DND-41 (cell line): Measurements from ENCODE around the gene KLK12.

Experiments used
- ATAC-seq: fragments of 200-7000 bp; cut with Tn5 transposase; 3 replicates; pipeline ENCODE4 v1.9.1; 2021; ENCODE audit warnings: low read depth; ENCODE audit not compliant: insufficient read depth
- DNase-seq: peaks from one replicate; pipeline ENCODE4 v3.0.0-alpha.2; 2020
- H2AFZ ChIP-seq: 2 replicates; pipeline ENCODE4 v1.6.0; 2012; ENCODE audit warnings: low read depth, low read length
- H3K27ac ChIP-seq: 2 replicates; pipeline ENCODE4 v1.5.1; 2012; ENCODE audit warnings: low read length, inconsistent platforms
- H3K27me3 ChIP-seq: fragments of 200-600 bp; sonication (generic); 2 replicates; pipeline ENCODE4 v1.6.0; 2012; ENCODE audit warnings: low read length, mild to moderate bottlenecking, inconsistent platforms; ENCODE audit not compliant: insufficient read depth, poor library complexity
- H3K36me3 ChIP-seq: 2 replicates; pipeline ENCODE4 v1.5.1; 2012; ENCODE audit warnings: low read length, inconsistent platforms; ENCODE audit not compliant: insufficient read depth
- H3K4me1 ChIP-seq: 2 replicates; pipeline ENCODE4 v1.5.1; 2012; ENCODE audit warnings: mild to moderate bottlenecking, low read length; ENCODE audit not compliant: insufficient read depth
- H3K4me2 ChIP-seq: 2 replicates; pipeline ENCODE4 v1.6.0; 2012; ENCODE audit warnings: mild to moderate bottlenecking, moderate library complexity, low read length, inconsistent platforms; ENCODE audit not compliant: insufficient read depth
- H3K4me3 ChIP-seq, 2 experiments: fragments of 200-600 bp in 1 of 2; shearing (Covaris generic) in 1 of 2; 2 replicates each; pipeline ENCODE4 v1.5.1; 2012 to 2016; ENCODE audit warnings: inconsistent platforms in 2 of 2, low read length in 2 of 2, mild to moderate bottlenecking in 2 of 2, low read depth in 1 of 2, moderate library complexity in 1 of 2
- H3K79me2 ChIP-seq: 2 replicates; pipeline ENCODE4 v1.6.0; 2012; ENCODE audit warnings: low read length, inconsistent platforms; ENCODE audit not compliant: insufficient read depth
- H3K9ac ChIP-seq: 2 replicates; pipeline ENCODE4 v1.6.0; 2012; ENCODE audit warnings: low read depth, mild to moderate bottlenecking, inconsistent platforms, low read length, moderate library complexity
- H3K9me3 ChIP-seq: 2 replicates; pipeline ENCODE4 v1.5.1; 2012; ENCODE audit warnings: low read length, moderate library complexity, mild to moderate bottlenecking, inconsistent platforms; ENCODE audit not compliant: insufficient read depth, severe bottlenecking
- H4K20me1 ChIP-seq: 2 replicates; pipeline ENCODE4 v1.6.0; 2012; ENCODE audit warnings: low read length; ENCODE audit not compliant: insufficient read depth
- CTCF ChIP-seq: IDR thresholded peaks from 2 replicates; pipeline ENCODE4 v1.5.1; 2012; ENCODE audit warnings: borderline replicate concordance, low read length, moderate library complexity, mild to moderate bottlenecking; ENCODE audit not compliant: poor library complexity, severe bottlenecking; ENCODE audit errors: extremely low read depth
- EZH2 ChIP-seq: IDR thresholded peaks from 3 replicates; pipeline ENCODE4 v1.6.1; 2012; ENCODE audit warnings: borderline replicate concordance, low read depth, mild to moderate bottlenecking, moderate library complexity, low read length, inconsistent platforms; ENCODE audit not compliant: severe bottlenecking

The KLK12 gene

GRCh38 chr19:51063664-51064063, 28.9 kb upstream of the KLK12 start:
- DNase-seq (no peak), ATAC-seq (no peak)
- H3K9me3 ChIP-seq = no peaks in the 10 kb centered on the region
- H3K27me3 ChIP-seq = no peaks in the 10 kb centered on the region
- H3K79me2 ChIP-seq = no peaks in the 10 kb centered on the region
- H3K27ac ChIP-seq = no peak overlapping the region
- no peak overlapping the region for H3K4me2 ChIP-seq
- no peak overlapping the region for H2AFZ ChIP-seq
- TF ChIP-seq CTCF = no peak
- TF ChIP-seq EZH2 = no peak
- no peaks in the 10 kb centered on the region for H3K36me3 ChIP-seq
- no peak overlapping the region for H3K4me3 ChIP-seq
- no peak overlapping the region for H3K9ac ChIP-seq
- H3K4me1 ChIP-seq = no peaks in the 10 kb centered on the region
- no peaks in the 10 kb centered on the region for H4K20me1 ChIP-seq

GRCh38 chr19:51060973-51061372, 26.2 kb upstream of the KLK12 start:
- H4K20me1 ChIP-seq = no peaks in the 10 kb centered on the region
- H3K79me2 ChIP-seq = no peaks in the 10 kb centered on the region
- no peaks in the 10 kb centered on the region for H3K36me3 ChIP-seq
- H3K9ac ChIP-seq = no peak overlapping the region
- H2AFZ ChIP-seq = no peak overlapping the region
- H3K9me3 ChIP-seq = no peaks in the 10 kb centered on the region
- TF ChIP-seq CTCF (no peak), EZH2 (no peak)
- no peak overlapping the region for H3K4me3 ChIP-seq
- ATAC-seq (no peak), DNase-seq (no peak)
- H3K4me1 ChIP-seq = no peaks in the 10 kb centered on the region
- no peak overlapping the region for H3K27ac ChIP-seq
- no peak overlapping the region for H3K4me2 ChIP-seq
- no peaks in the 10 kb centered on the region for H3K27me3 ChIP-seq

- no peaks in the 10 kb centered on the region for H3K79me2 ChIP-seq
- DNase-seq (no peak), ATAC-seq (no peak)
- no peak overlapping the region for H3K9ac ChIP-seq
- TF ChIP-seq EZH2 (no peak), CTCF (no peak)
- no peaks in the 10 kb centered on the region for H3K27me3 ChIP-seq
- no peak overlapping the region for H3K4me2 ChIP-seq
- H3K4me3 ChIP-seq = no peak overlapping the region
- no peaks in the 10 kb centered on the region for H4K20me1 ChIP-seq
- no peaks in the 10 kb centered on the region for H3K36me3 ChIP-seq
- no peak overlapping the region for H2AFZ ChIP-seq
- H3K4me1 ChIP-seq = no peaks in the 10 kb centered on the region
- H3K27ac ChIP-seq = no peak overlapping the region
- H3K9me3 ChIP-seq = no peaks in the 10 kb centered on the region
These were observed 25.5 kb upstream of the KLK12 start for GRCh38 chr19:51060336-51060735.

- no peak for DNase-seq
- no peak for ATAC-seq
- no peaks in the 10 kb centered on the region for H3K36me3 ChIP-seq
- H2AFZ ChIP-seq = no peak overlapping the region
- no peak for TF ChIP-seq CTCF
- TF ChIP-seq EZH2 = no peak
- no peaks in the 10 kb centered on the region for H3K4me1 ChIP-seq
- no peaks in the 10 kb centered on the region for H3K79me2 ChIP-seq
- H3K9ac ChIP-seq = no peak overlapping the region
- no peak overlapping the region for H3K27ac ChIP-seq
- H3K27me3 ChIP-seq = no peaks in the 10 kb centered on the region
- H3K4me2 ChIP-seq = no peak overlapping the region
- H4K20me1 ChIP-seq = no peaks in the 10 kb centered on the region
- H3K4me3 ChIP-seq = no peak overlapping the region
- H3K9me3 ChIP-seq = no peaks in the 10 kb centered on the region
These were observed 24.9 kb upstream of the KLK12 start for GRCh38 chr19:51059715-51060114.
